Kidney epithelial cell (primary cell): Measurements from ENCODE around the gene IRX6. TPM values are rescaled to one million over a fixed set of nuclear protein-coding genes. Genes with fewer than 3 reads are reported as not detected.

Experiments used
- DNase-seq: peaks from one replicate; pipeline ENCODE4 v3.0.0-alpha.2; 2010; ENCODE audit warnings: low read depth
- H3K27me3 ChIP-seq: 2 replicates; pipeline ENCODE4 v1.6.0; 2011; ENCODE audit warnings: low read length; ENCODE audit not compliant: control insufficient read depth, insufficient read depth
- H3K36me3 ChIP-seq: 2 replicates; pipeline ENCODE4 v1.5.1; 2011; ENCODE audit warnings: low read length; ENCODE audit not compliant: control insufficient read depth, insufficient read depth
- H3K4me3 ChIP-seq: 2 replicates; pipeline ENCODE4 v1.5.1; 2011; ENCODE audit warnings: low read depth, mild to moderate bottlenecking, control low read depth, low read length
- CTCF ChIP-seq: IDR thresholded peaks from 2 replicates; pipeline ENCODE4 v1.5.1; 2011; ENCODE audit warnings: mild to moderate bottlenecking, moderate library complexity, low read length, control low read depth, inconsistent platforms; ENCODE audit not compliant: insufficient read depth, poor library complexity, severe bottlenecking
- total RNA-seq: library from RNA; depleted of rRNA; stranded (reverse); fragments of >200 nt; gene quantifications from 2 replicates; pipeline ENCODE4 v1.2.3, GENCODE V29; 2015

The IRX6 gene
- total RNA-seq, 1 donor from 2014 or later: 1.3 TPM

- peaks cover 4% of the 10 kb centered on the region for H3K27me3 ChIP-seq
- peak; percentile 67 for TF ChIP-seq CTCF
- peak; percentile 1 for DNase-seq
- H3K36me3 ChIP-seq: no peaks in the 10 kb centered on the region
- no peak overlapping the region for H3K4me3 ChIP-seq
Measured at GRCh38 chr16:55370762-55371482, 46.9 kb downstream of the IRX6 start.

GRCh38 chr16:55372792-55373488 is 48.9 kb downstream of the IRX6 start:
- Histone ChIP-seq H3K36me3 (no peaks in the 10 kb centered on the region), H3K4me3 (no peak overlapping the region), H3K27me3 (peaks cover 4% of the 10 kb centered on the region)
- no peak for DNase-seq
- TF ChIP-seq CTCF: no peak

GRCh38 chr16:55373489-55373832 is 49.5 kb downstream of the IRX6 start:
- no peak overlapping the region for H3K4me3 ChIP-seq
- no peaks in the 10 kb centered on the region for H3K36me3 ChIP-seq
- DNase-seq: no peak
- peaks cover 4% of the 10 kb centered on the region for H3K27me3 ChIP-seq
- TF ChIP-seq CTCF: no peak

GRCh38 chr16:55376045-55376444 is 52.0 kb downstream of the IRX6 start:
- Histone ChIP-seq H3K27me3 (no peaks in the 10 kb centered on the region), H3K4me3 (no peak overlapping the region), H3K36me3 (no peaks in the 10 kb centered on the region)
- DNase-seq: no peak
- TF ChIP-seq CTCF: no peak

- Histone ChIP-seq H3K36me3 (no peaks in the 10 kb centered on the region), H3K27me3 (no peaks in the 10 kb centered on the region), H3K4me3 (no peak overlapping the region)
- no peak for TF ChIP-seq CTCF
- DNase-seq: no peak
Measured at GRCh38 chr16:55376567-55377167, 52.7 kb downstream of the IRX6 start.

GRCh38 chr16:55377840-55378239 is 53.8 kb downstream of the IRX6 start:
- no peak for TF ChIP-seq CTCF
- Histone ChIP-seq H3K36me3 (no peaks in the 10 kb centered on the region), H3K4me3 (no peak overlapping the region), H3K27me3 (no peaks in the 10 kb centered on the region)
- no peak for DNase-seq
